OCI-LY7 (cell line): ENCODE results near the gene DHRS1. TPM values are rescaled to one million over a fixed set of nuclear protein-coding genes. Genes with fewer than 3 reads are reported as not detected.
A peak's percentile ranks its signal among the peaks of the same experiment; 100 is the strongest.

Experiments
- BruUV-seq: library from RNA; stranded (reverse); fragments of 400-500 nt; replicated peaks from 2 replicates; lab custom pipeline; 2021; lab: Mats Ljungman, UMichigan
- CTCF ChIA-PET: fragments of 300-600 bp; sonication (Branson Sonifier 250); formaldehyde crosslinking; loops from one replicate; lab custom pipeline; 2022; ENCODE audit warnings: antibody characterized with exemption; ENCODE audit not compliant: unreplicated experiment; lab: Charles Lee
- POLR2A ChIA-PET: fragments of 300-600 bp; sonication (Branson Sonifier 250); formaldehyde crosslinking; loops from one replicate; lab custom pipeline; 2022; ENCODE audit warnings: antibody characterized with exemption; lab: Charles Lee
- DNase-seq: peaks from one replicate; pipeline ENCODE4 v3.0.0-alpha.2; 2015; ENCODE audit warnings: low spot score
- H2AFZ ChIP-seq: fragments of 200-600 bp; sonication (generic), shearing (Covaris generic); 2 replicates; pipeline ENCODE4 v1.6.1; 2014; ENCODE audit warnings: mild to moderate bottlenecking, antibody characterized with exemption, low read length, moderate library complexity
- H3K27ac ChIP-seq: fragments of 200-600 bp; sonication (generic); 2 replicates; pipeline ENCODE4 v1.5.1; 2014; ENCODE audit warnings: mixed run types, low read depth, mild to moderate bottlenecking, moderate library complexity, low read length, inconsistent platforms; ENCODE audit not compliant: poor library complexity, severe bottlenecking
- H3K36me3 ChIP-seq: fragments of 200-600 bp; sonication (generic); 2 replicates; pipeline ENCODE4 v1.6.1; 2014; ENCODE audit warnings: mild to moderate bottlenecking, antibody characterized with exemption, low read length, moderate library complexity, mixed read lengths; ENCODE audit not compliant: insufficient read depth
- H3K4me1 ChIP-seq: fragments of 200-600 bp; sonication (generic); 2 replicates; pipeline ENCODE4 v1.5.1; 2014; ENCODE audit warnings: mild to moderate bottlenecking, low read length; ENCODE audit not compliant: insufficient read depth, poor library complexity, severe bottlenecking
- H3K4me2 ChIP-seq: fragments of 200-600 bp; sonication (generic); 2 replicates; pipeline ENCODE4 v1.6.1; 2014; ENCODE audit warnings: mild to moderate bottlenecking, low read length
- H3K4me3 ChIP-seq: fragments of 200-600 bp; sonication (generic); 2 replicates; pipeline ENCODE4 v1.5.1; 2014; ENCODE audit warnings: mild to moderate bottlenecking, low read depth, low read length; ENCODE audit not compliant: poor library complexity, severe bottlenecking
- H3K79me2 ChIP-seq: fragments of 200-600 bp; sonication (generic); 2 replicates; pipeline ENCODE4 v1.6.1; 2016; ENCODE audit warnings: low read depth, mild to moderate bottlenecking, low read length, moderate library complexity, mixed read lengths; ENCODE audit not compliant: insufficient read depth
- H3K9me2 ChIP-seq: fragments of 200-600 bp; sonication (generic); 2 replicates; pipeline ENCODE4 v1.6.1; 2016; ENCODE audit warnings: mild to moderate bottlenecking, low read length, mixed read lengths; ENCODE audit not compliant: insufficient read depth
- H3K9me3 ChIP-seq: fragments of 200-600 bp; sonication (generic); 2 replicates; pipeline ENCODE4 v1.6.1; 2014; ENCODE audit warnings: mild to moderate bottlenecking, mixed run types, low read length, mixed read lengths
- H4K20me1 ChIP-seq: fragments of 200-600 bp; sonication (generic); 2 replicates; pipeline ENCODE4 v1.6.1; 2014; ENCODE audit warnings: mild to moderate bottlenecking, antibody characterized with exemption, low read length, moderate library complexity, mixed read lengths; ENCODE audit not compliant: insufficient read depth
- CTCF ChIP-seq: fragments of 200-600 bp; sonication (generic); conservative IDR thresholded peaks from 2 replicates; pipeline ENCODE4 v1.5.1; 2014; ENCODE audit warnings: mild to moderate bottlenecking, antibody characterized with exemption, low read length, moderate library complexity, mixed read lengths
- EZH2phosphoT487 ChIP-seq: fragments of 200-600 bp; sonication (generic); IDR thresholded peaks from 2 replicates; pipeline ENCODE4 v1.6.1; 2018; ENCODE audit warnings: low read depth, borderline replicate concordance, mild to moderate bottlenecking, mixed run types, antibody characterized with exemption, low read length, moderate library complexity, mixed read lengths
- intact Hi-C: fragments of 100-400 bp; cut with micrococcal nuclease; formaldehyde crosslinking; loops from one replicate; pipeline ENCODE4 v1.10.0; 2022; ENCODE audit not compliant: unreplicated experiment
- total RNA-seq, 2 experiments: library from RNA; depleted of rRNA in 1 of 2; stranded (reverse); fragments of >200 nt in 1 of 2; shearing (Covaris generic) in 1 of 2; gene quantifications; 2 replicates each; pipeline ENCODE4 v1.2.3, GENCODE V29; 2014 to 2022

The DHRS1 gene
- total RNA-seq, 2 experiments from 2014 or later: 27.4 to 34.9 TPM

GRCh38 chr14:24297190-24297964 is 2.2 kb downstream of the DHRS1 start:
- ChIA-PET CTCF (interaction anchor here (0.5 to 1.9 kb wide), 5 partner anchors 13 to 134 kb away, joined by 3 to 6 read pairs (median 4); partner anchors contain the start of gene TINF2), POLR2A (interaction anchor here (0.6 to 4.0 kb wide), 8 partner anchors 23 to 790 kb away, joined by 3 to 25 read pairs (median 4); partner anchors contain the start of genes CHMP4A, RABGGTA and TINF2)
- peaks cover 23% of the 10 kb centered on the region for H3K79me2 ChIP-seq
- H3K27ac ChIP-seq: peak overlapping the region; percentile 12
- no peak overlapping the region for H2AFZ ChIP-seq
- TF ChIP-seq CTCF (peak; percentile 51), EZH2phosphoT487 (no peak)
- peaks cover 30% of the 10 kb centered on the region for H3K4me1 ChIP-seq
- BruUV-seq: no TSS peak
- H3K36me3 ChIP-seq: peaks cover 31% of the 10 kb centered on the region
- no peaks in the 10 kb centered on the region for H3K9me3 ChIP-seq
- peaks cover 11% of the 10 kb centered on the region; the same call in 1 of the 2 replicates for H4K20me1 ChIP-seq
- intact Hi-C loops: loop anchor here (1.0 to 5.0 kb wide), 2 partner anchors 54 to 285 kb away; no protein-coding TSS in a partner anchor
- peak overlapping the region; percentile 5; the same call in 1 of the 2 replicates for H3K4me2 ChIP-seq
- no peak overlapping the region for H3K4me3 ChIP-seq
- no peaks in the 10 kb centered on the region for H3K9me2 ChIP-seq
- DNase-seq: peak; percentile 24

GRCh38 chr14:24296341-24297157 is 3.0 kb downstream of the DHRS1 start:
- POLR2A ChIA-PET: interaction anchor here (0.6 to 4.0 kb wide), 4 partner anchors 25 to 726 kb away, joined by 3 to 25 read pairs (median 10); partner anchors contain the start of genes RABGGTA and TINF2

More at GRCh38 chr14:24296341-24297157, 3.0 kb downstream of the DHRS1 start:
- Histone ChIP-seq H3K27ac (no peak overlapping the region), H3K36me3 (peaks cover 26% of the 10 kb centered on the region; the same call in 1 of the 2 replicates), H4K20me1 (peaks cover 11% of the 10 kb centered on the region; the same call in 1 of the 2 replicates), H3K9me2 (no peaks in the 10 kb centered on the region), H3K4me2 (no peak overlapping the region), H2AFZ (no peak overlapping the region), H3K79me2 (peaks cover 18% of the 10 kb centered on the region), H3K9me3 (no peaks in the 10 kb centered on the region), H3K4me3 (no peak overlapping the region), H3K4me1 (peaks cover 30% of the 10 kb centered on the region)
- CTCF ChIA-PET: interaction anchor here (0.6 to 1.9 kb wide), 4 partner anchors 14 to 135 kb away, joined by 3 to 6 read pairs (median 4); partner anchors contain the start of gene TINF2
- no TSS peak for BruUV-seq
- DNase-seq: peak; percentile 76
- intact Hi-C loops: loop anchor here (1.0 to 5.0 kb wide), 2 partner anchors 53 to 284 kb away; no protein-coding TSS in a partner anchor
- TF ChIP-seq EZH2phosphoT487 (no peak), CTCF (peak; percentile 91)
